Cardiac muscle cell (in vitro differentiated cells and primary cell): Measurements from ENCODE around the gene MMP15. TPM values are rescaled to one million over a fixed set of nuclear protein-coding genes. Genes with fewer than 3 reads are reported as not detected.
A peak's percentile ranks its signal among the peaks of the same experiment; 100 is the strongest.
"Not testable (repeated sequence)": the region's sequence is repeated elsewhere in the genome, so short reads cannot be mapped to it uniquely, and the experiment has no call there.

Experiments used
- DNase-seq, 2 donors: peaks; one replicate each; pipeline versions ENCODE4 v3.0.0 to v3.0.0-alpha.2; 2010 to 2017; ENCODE audit warnings: low read depth in 1 of 2, low spot score in 1 of 2
- H3K27ac ChIP-seq: fragments of 200-600 bp; sonication (generic); 2 replicates; pipeline ENCODE4 v1.5.1; 2016
- H3K27me3 ChIP-seq: fragments of 200-600 bp; sonication (generic); 2 replicates; pipeline ENCODE4 v1.6.0; 2016; ENCODE audit warnings: control low read depth
- H3K36me3 ChIP-seq: fragments of 200-600 bp; sonication (generic); 2 replicates; pipeline ENCODE4 v1.5.1; 2016; ENCODE audit warnings: control low read depth
- H3K4me1 ChIP-seq: fragments of 200-600 bp; sonication (generic); 2 replicates; pipeline ENCODE4 v1.8.1; 2017; ENCODE audit warnings: low read depth, mild to moderate bottlenecking, mixed run types
- H3K4me3 ChIP-seq: fragments of 200-600 bp; sonication (generic); 2 replicates; pipeline ENCODE4 v1.5.1; 2016; ENCODE audit warnings: mild to moderate bottlenecking
- H3K9me3 ChIP-seq: fragments of 200-600 bp; sonication (generic); 2 replicates; pipeline ENCODE4 v1.5.1; 2017; ENCODE audit warnings: low read depth, mild to moderate bottlenecking, control low read depth
- polyA plus RNA-seq: library from polyadenylated mRNA; unstranded; fragments of >200 nt; fragmentation: Nextera tagmentation; extraction: Ambion mirVana; gene quantifications from 2 replicates; pipeline ENCODE4 v1.2.1, GENCODE V29; 2016
- total RNA-seq: library from RNA; depleted of rRNA; stranded (reverse); fragments of >200 nt; gene quantifications from 2 replicates; pipeline ENCODE4 v1.2.3, GENCODE V29; 2016
- TF ChIP-seq, protein P1 (sequence below): IDR thresholded peaks from 2 replicates; pipeline ENCODE4 v1.5.1; 2012; ENCODE audit warnings: low read depth, mild to moderate bottlenecking, low read length

MMP15 gene
- total RNA-seq (391 and 473 TPM in 2 replicates), polyA plus RNA-seq (317 and 388 TPM in 2 replicates)

DNA sequence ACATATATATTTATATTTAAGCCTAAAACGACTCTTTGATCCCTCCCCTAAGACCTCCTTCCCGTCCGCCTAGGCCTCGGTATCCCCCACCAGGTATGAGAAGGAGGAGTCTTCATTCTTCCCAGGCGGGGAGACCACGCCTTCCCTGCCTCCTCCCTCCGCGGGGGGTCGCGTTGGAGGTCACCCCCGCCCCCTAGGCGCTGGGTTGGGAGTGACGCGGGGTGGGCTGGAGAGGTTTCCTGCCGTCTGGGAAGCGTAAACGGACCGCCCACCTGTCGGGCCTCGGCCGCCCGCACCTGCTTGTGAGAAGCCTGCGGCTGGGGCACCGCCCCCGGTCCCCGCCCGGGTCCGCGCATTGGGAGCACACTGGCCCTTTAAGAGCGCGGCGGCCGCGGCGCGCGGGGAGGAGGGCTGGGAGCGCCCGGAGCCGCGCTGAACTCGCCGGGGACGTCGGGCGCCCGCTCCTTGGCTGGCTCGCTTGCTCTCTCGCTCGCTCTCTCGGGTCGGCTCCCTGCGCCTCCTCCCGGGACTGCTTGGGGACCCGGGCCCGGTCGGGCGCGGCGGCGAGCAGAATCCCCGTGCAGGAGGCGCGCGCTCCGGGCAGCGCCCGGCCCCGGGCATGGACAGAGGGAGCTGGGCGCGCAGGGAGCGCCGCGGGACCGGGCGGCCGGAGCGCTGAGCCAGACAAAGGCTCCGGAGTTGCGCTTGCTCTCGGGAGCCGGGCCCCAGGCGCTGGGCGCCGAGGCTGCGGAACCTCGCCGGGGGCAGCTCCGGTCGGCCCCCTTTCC, at the start of gene MMP15:
Gene MMP15 (plus strand): TSS at position 404 of the 788 bp plus-strand sequence. CDS start 597 bp downstream, outside the sequence.
- Histone ChIP-seq H3K27me3 (no peaks in the 10 kb centered on the region), H3K27ac (peak within 1 kb of the TSS; percentile 93), H3K9me3 (no peaks in the 10 kb centered on the region), H3K4me3 (peak within 1 kb of the TSS; percentile 84), H3K36me3 (no peaks in the 10 kb centered on the region), H3K4me1 (peaks cover 57% of the 10 kb centered on the region)
- DNase-seq: peak; percentile 70 to 94
- TF ChIP-seq, protein P1, sequence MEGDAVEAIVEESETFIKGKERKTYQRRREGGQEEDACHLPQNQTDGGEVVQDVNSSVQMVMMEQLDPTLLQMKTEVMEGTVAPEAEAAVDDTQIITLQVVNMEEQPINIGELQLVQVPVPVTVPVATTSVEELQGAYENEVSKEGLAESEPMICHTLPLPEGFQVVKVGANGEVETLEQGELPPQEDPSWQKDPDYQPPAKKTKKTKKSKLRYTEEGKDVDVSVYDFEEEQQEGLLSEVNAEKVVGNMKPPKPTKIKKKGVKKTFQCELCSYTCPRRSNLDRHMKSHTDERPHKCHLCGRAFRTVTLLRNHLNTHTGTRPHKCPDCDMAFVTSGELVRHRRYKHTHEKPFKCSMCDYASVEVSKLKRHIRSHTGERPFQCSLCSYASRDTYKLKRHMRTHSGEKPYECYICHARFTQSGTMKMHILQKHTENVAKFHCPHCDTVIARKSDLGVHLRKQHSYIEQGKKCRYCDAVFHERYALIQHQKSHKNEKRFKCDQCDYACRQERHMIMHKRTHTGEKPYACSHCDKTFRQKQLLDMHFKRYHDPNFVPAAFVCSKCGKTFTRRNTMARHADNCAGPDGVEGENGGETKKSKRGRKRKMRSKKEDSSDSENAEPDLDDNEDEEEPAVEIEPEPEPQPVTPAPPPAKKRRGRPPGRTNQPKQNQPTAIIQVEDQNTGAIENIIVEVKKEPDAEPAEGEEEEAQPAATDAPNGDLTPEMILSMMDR: no peak

DNA sequence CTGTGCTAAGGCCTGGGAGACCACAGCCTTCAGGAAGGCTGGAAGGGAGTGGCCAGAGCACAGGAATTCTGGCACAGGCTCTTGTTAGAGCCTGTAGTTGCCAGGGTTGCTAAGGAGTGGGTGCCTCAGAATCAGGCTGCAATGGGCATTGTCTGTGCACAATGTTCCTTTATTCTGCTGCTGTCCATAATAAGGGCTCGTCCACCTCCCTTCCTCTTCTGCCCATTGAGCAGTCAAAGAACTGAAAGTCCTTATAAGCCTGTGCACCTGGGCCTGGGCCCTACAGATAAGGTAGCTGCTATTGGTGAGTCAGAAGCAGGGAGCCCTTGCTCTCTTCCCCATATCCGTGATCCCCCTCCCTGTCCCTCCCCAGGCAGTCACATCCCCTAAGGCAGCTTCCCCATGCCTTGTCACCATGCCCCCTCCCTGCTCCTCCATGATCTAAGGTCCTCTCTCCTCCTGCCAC, 49.2 kb upstream of the MMP15 start:
- no peaks in the 10 kb centered on the region for H3K9me3 ChIP-seq
- H3K27ac ChIP-seq: no peak overlapping the region
- no peaks in the 10 kb centered on the region for H3K36me3 ChIP-seq
- H3K4me3 ChIP-seq: no peak overlapping the region
- DNase-seq: peak in 1 of 2 donors; percentile 58
- H3K4me1 ChIP-seq: no peaks in the 10 kb centered on the region
- TF ChIP-seq, protein P1: no peak
- H3K27me3 ChIP-seq: no peaks in the 10 kb centered on the region

DNA sequence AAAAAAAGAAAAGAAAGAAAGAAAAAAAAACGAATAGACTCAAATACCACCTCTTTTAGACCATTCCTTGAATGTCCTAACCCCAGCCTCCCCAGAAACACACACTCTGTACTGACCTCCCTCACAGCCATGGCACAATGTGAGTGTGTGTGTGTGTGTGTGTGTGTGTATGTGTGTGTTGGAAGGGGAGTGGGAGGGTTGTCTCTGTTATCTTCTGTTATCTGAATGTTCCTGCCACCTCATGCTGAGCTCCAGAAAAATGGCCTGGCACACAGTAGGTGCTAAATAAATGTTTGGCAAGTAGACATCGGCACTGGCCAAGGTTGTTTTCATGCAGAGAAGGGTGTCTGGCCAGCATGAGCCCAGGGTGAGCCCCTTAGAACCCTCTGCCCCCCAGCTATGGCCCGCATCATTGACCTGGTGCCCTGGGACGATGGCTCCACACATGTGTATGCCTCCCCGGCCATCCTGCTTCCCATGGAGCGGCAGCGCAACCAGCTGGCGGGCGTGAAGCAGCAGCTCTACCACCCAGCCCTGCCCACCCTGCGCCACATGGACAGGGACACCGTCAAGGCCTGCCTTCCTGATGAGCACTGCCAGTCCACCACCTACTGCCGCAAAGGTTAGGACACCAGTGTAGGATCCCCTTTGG, 48.0 kb upstream of the MMP15 start:
- H3K4me1 ChIP-seq: no peaks in the 10 kb centered on the region
- no peaks in the 10 kb centered on the region for H3K9me3 ChIP-seq
- H3K27me3 ChIP-seq: no peaks in the 10 kb centered on the region
- no peaks in the 10 kb centered on the region for H3K36me3 ChIP-seq
- no peak for DNase-seq
- H3K27ac ChIP-seq: no peak overlapping the region
- no peak overlapping the region for H3K4me3 ChIP-seq
- TF ChIP-seq, protein P1: no peak

DNA sequence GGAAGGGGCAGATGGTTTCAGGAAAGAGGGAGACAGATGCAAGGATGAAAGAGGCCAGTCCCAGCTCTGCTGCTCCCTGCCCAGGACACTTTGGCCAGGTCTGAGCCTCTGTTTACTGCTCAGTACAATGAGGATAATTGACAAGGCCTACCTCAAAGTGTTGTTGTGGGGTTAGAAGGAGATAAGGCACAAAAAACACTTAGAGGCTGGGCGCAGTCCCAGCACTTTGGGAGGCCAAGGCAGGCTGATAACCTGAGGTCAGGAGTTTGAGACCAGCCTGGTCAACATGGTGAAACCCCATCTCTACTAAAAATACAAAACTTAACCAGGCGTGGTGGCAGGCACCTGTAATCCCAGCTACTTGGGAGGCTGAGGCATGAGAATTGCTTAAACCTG, 47.5 kb upstream of the MMP15 start:
- not testable (repeated sequence) for H3K36me3 ChIP-seq, DNase-seq

DNA sequence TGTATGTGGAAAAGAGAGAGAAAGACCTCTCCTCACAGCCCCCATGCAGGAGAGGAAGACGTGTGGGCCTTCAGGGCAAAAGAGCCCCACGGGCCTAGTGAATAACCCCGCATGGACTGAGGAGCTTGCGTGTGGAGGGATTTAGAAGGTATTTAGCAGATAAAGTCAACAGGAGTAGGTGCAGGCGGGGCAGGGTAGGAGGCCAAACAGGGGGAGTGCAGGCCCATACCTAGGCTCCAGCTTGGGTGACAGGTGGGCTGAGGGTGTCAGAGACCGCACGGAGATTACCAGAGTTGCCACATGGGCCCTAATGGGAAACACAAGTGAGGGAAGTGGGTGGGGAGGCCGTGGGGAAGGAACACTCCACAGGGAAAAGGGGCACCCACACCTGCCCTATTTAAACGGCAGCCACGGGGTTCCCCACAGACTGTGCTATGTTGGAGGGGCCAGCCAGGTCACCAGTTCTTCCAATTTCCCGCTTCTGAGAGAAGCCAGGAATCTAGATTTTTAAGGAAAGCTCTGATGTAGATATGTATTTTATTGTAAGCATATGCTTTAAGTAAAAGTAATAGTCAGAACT, 46.5 kb upstream of the MMP15 start:
- Histone ChIP-seq H3K36me3 (no peaks in the 10 kb centered on the region), H3K4me3 (no peak overlapping the region), H3K27ac (no peak overlapping the region), H3K9me3 (no peaks in the 10 kb centered on the region), H3K4me1 (no peaks in the 10 kb centered on the region), H3K27me3 (no peaks in the 10 kb centered on the region)
- TF ChIP-seq, protein P1: no peak
- no peak for DNase-seq

More for the DNA sequence above, 47.5 kb upstream of the MMP15 start:
- not testable (repeated sequence) for H3K27me3 ChIP-seq, H3K4me3 ChIP-seq, H3K27ac ChIP-seq, H3K9me3 ChIP-seq, H3K4me1 ChIP-seq
